Measurements from ENCODE around the gene PCNX2. TPM values are rescaled to one million over a fixed set of nuclear protein-coding genes. Genes with fewer than 3 reads are reported as not detected.

The PCNX2 gene
- total RNA-seq, 4 donors from 2014 or later, result 5.9 to 21.7 (median 10.3) TPM

DNA sequence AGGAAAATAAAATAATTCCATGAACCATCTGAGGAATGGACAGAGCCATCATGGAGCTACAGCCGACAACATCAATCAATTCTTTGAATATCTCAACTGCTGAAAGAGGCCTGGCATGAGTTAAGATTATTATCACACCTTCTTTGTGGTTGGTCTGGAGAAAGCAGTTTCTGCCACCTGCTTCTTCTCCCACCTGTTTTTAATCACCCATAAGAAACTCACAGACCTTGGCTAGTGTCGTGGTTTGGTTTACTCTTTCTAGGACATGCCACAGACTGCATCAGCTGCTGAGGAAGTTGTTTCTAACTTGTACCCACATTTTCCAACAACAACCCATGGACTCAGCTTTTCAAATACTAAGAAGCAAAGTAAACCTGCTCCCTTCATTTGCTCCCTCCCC is 279.6 kb downstream of the PCNX2 start:
- ATAC-seq, result no peak

DNA sequence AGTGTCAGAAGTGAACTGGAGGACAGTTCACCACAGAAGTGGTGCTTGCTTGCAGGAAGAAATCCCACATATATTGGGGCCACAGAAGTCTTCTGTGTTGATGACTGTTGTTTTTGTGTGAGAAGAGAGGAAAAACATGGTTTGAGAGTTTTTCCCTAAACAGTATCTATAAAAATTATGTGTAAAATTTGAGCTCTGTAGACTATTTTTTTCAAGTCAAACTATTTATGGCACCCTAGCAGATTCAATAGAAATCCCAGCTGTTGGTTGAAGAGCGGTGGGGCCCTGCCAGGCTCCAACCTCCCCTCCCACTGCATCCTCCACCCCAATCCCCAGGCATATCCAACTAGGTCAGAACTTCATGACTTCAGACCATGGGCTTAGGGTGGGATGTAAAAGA is 283.5 kb downstream of the PCNX2 start:
- WGBS, 2 donors (ENCODE audit: low coverage in 1 of 2), result 60 to 80% methylated on average over 1 of the region's 1 CpG

More for the DNA sequence above, 279.6 kb downstream of the PCNX2 start:
- Histone ChIP-seq H3K36me3 (peaks cover 0 to 30% of the 10 kb centered on the region in 2 donors), H3K27ac (no peak overlapping the region), H3K4me3 (no peak overlapping the region), H3K4me1 (peaks cover 0 to 8% (median 0%) of the 10 kb centered on the region in 3 donors), H3K9me3 (no peaks in the 10 kb centered on the region), H3K27me3 (no peaks in the 10 kb centered on the region)
- WGBS, 2 donors (ENCODE audit: low coverage in 1 of 2), result 89 to 100% methylated on average over 2 of the region's 2 CpGs
- TF ChIP-seq, protein P1, sequence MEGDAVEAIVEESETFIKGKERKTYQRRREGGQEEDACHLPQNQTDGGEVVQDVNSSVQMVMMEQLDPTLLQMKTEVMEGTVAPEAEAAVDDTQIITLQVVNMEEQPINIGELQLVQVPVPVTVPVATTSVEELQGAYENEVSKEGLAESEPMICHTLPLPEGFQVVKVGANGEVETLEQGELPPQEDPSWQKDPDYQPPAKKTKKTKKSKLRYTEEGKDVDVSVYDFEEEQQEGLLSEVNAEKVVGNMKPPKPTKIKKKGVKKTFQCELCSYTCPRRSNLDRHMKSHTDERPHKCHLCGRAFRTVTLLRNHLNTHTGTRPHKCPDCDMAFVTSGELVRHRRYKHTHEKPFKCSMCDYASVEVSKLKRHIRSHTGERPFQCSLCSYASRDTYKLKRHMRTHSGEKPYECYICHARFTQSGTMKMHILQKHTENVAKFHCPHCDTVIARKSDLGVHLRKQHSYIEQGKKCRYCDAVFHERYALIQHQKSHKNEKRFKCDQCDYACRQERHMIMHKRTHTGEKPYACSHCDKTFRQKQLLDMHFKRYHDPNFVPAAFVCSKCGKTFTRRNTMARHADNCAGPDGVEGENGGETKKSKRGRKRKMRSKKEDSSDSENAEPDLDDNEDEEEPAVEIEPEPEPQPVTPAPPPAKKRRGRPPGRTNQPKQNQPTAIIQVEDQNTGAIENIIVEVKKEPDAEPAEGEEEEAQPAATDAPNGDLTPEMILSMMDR (IDR thresholded peaks at IDR 0.05), result no peak

DNA sequence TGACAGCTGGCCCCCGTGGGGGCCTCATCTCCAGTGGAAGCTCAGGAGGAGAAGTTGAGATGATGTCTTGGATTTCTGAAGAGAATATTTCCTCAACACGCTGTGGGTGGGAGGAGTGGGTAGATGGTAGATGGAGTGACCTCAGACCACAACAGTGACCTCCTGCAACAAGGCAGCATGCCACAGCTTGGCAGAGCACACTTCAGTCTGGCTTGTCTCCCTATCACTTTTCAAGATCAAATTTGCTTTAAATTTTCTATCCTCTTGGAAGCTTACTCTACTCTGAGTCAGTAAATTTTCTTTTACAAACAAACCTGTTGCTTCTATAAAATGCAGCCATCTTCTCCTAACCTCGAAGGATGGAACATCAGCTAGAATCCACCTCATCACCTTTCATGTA is 285.4 kb downstream of the PCNX2 start:
- TF ChIP-seq POLR2A (IDR thresholded peaks at IDR 0.05) (no peak), POLR2AphosphoS5 (IDR thresholded peaks at IDR 0.05) (no peak), EP300 (IDR thresholded peaks at IDR 0.05) (no peak)
- TF ChIP-seq, protein P1 (IDR thresholded peaks at IDR 0.05), result no peak
- H3K36me3 ChIP-seq, result peaks cover 0 to 30% of the 10 kb centered on the region in 2 donors
- H3K27ac ChIP-seq, result no peak overlapping the region
- H3K27me3 ChIP-seq, result no peaks in the 10 kb centered on the region
- ATAC-seq, result no peak
- no peaks in the 10 kb centered on the region for H3K9me3 ChIP-seq
- whole genome bisulfite sequencing, 2 donors (ENCODE audit: low coverage in 1 of 2), result 73 to 74% methylated on average over 1 to 3 of the region's 3 CpGs
- H3K4me3 ChIP-seq, result no peak overlapping the region
- H3K4me1 ChIP-seq, result no peaks in the 10 kb centered on the region

More for the DNA sequence above, 283.5 kb downstream of the PCNX2 start:
- no peak for ATAC-seq
- Histone ChIP-seq H3K9me3 (no peaks in the 10 kb centered on the region), H3K27me3 (no peaks in the 10 kb centered on the region), H3K27ac (no peak overlapping the region), H3K4me3 (no peak overlapping the region), H3K36me3 (peaks cover 0 to 30% of the 10 kb centered on the region in 2 donors), H3K4me1 (no peaks in the 10 kb centered on the region)
- no peak for TF ChIP-seq EP300 (IDR thresholded peaks at IDR 0.05)
- no peak for TF ChIP-seq POLR2A (IDR thresholded peaks at IDR 0.05)
- no peak for TF ChIP-seq POLR2AphosphoS5 (IDR thresholded peaks at IDR 0.05)
- TF ChIP-seq, protein P1 (IDR thresholded peaks at IDR 0.05), result no peak

DNA sequence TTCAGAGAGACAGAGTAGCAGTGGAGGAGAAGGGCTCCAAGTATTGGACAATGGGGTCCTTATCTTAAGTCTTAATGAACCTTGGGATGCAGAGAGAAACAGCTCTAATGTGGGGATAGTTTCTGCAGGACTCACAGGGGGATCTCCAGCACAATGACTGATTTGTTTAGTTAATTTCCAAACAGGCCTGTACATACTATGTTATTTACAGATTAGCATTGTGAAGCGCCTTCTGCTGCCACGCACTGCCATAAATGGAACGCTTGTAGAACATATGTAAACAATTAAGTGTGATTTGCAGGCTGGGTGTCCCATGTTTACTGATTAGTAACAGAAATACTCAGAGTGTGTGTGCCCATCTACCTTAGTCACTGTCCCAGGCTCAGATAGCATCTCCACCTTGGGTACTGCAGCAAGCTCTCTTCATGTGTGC is 289.0 kb downstream of the PCNX2 start:
- Histone ChIP-seq H3K36me3 (peaks cover 0 to under 1% of the 10 kb centered on the region in 2 donors), H3K27ac (no peak overlapping the region), H3K27me3 (no peaks in the 10 kb centered on the region), H3K4me3 (no peak overlapping the region), H3K4me1 (no peaks in the 10 kb centered on the region), H3K9me3 (no peaks in the 10 kb centered on the region)
- TF ChIP-seq, protein P1 (IDR thresholded peaks at IDR 0.05), result no peak
- TF ChIP-seq POLR2AphosphoS5 (IDR thresholded peaks at IDR 0.05), result no peak
- no peak for ATAC-seq
- 79% methylated on average over 3 of the region's 3 CpGs; no CpG with 5 or more reads in 1 of the 2 donors for WGBS, 2 donors (ENCODE audit: low coverage in 1 of 2)

DNA sequence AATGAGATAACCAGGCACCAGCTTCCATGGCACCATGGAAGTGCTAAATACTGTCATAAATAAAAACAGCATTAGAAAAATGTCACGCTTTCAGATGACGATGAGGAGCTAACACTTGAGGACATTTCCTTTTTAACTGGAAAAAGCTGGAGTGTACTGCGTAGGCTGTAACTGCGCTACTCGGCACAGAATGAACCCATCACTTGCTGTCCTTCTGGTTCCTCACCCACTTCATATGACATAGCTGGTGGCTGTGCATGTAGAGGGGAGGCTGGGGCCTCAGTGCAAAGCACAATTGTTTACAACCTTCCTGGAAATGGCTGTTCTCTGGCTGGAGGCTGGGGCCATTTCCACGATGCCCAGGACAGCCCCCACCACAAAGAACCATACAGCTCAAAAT is 289.4 kb downstream of the PCNX2 start:
- H3K27me3 ChIP-seq, result no peaks in the 10 kb centered on the region
- no peak overlapping the region for H3K4me3 ChIP-seq
- WGBS, 2 donors (ENCODE audit: low coverage in 1 of 2), result 75 to 80% methylated on average over 6 of the region's 6 CpGs
- H3K4me1 ChIP-seq, result no peaks in the 10 kb centered on the region
- H3K9me3 ChIP-seq, result no peaks in the 10 kb centered on the region
- H3K36me3 ChIP-seq, result no peaks in the 10 kb centered on the region
- no peak for ATAC-seq
- no peak overlapping the region for H3K27ac ChIP-seq
- TF ChIP-seq EP300 (IDR thresholded peaks at IDR 0.05), result no peak
- no peak for TF ChIP-seq POLR2A (IDR thresholded peaks at IDR 0.05)
- no peak for TF ChIP-seq POLR2AphosphoS5 (IDR thresholded peaks at IDR 0.05)
- TF ChIP-seq, protein P1 (IDR thresholded peaks at IDR 0.05), result no peak
